Esophagus squamous epithelium (tissue), 5 donors: ENCODE data around the gene PDCD6IP. TPM values are rescaled to one million over a fixed set of nuclear protein-coding genes. Genes with fewer than 3 reads are reported as not detected.
"Not testable (repeated sequence)": the region's sequence is repeated elsewhere in the genome, so short reads cannot be mapped to it uniquely, and the experiment has no call there.

Experiments
- DNase-seq: peaks from one replicate; lab custom pipeline; 2025; lab: John Stamatoyannopoulos, UW
- H3K27ac ChIP-seq, 4 donors: fragments of 200-600 bp; sonication (generic); one replicate each; pipeline ENCODE4 v1.5.1; 2016 to 2019; ENCODE audit warnings: mild to moderate bottlenecking in 1 of 4
- H3K27me3 ChIP-seq, 4 donors: fragments of 200-600 bp; sonication (generic); 1 replicate in 3 of 4; 2 replicates in 1 of 4; pipeline versions ENCODE4 v1.5.1 to v1.6.0; 2017 to 2021; ENCODE audit warnings: antibody characterized with exemption in 1 of 4
- H3K36me3 ChIP-seq, 3 donors: fragments of 200-600 bp; sonication (generic); one replicate each; pipeline ENCODE4 v1.5.1; 2016 to 2019
- H3K4me1 ChIP-seq, 3 donors: fragments of 200-600 bp; sonication (generic); one replicate each; pipeline ENCODE4 v1.5.1; 2017 to 2019
- H3K4me3 ChIP-seq, 4 donors: fragments of 200-600 bp; sonication (generic); 1 replicate in 3 of 4; 2 replicates in 1 of 4; pipeline ENCODE4 v1.5.1; 2016 to 2019; ENCODE audit warnings: mild to moderate bottlenecking in 2 of 4, moderate library complexity in 1 of 4
- H3K9me3 ChIP-seq, 3 donors: fragments of 200-600 bp; sonication (generic); one replicate each; pipeline ENCODE4 v1.5.1; 2016 to 2019
- CTCF ChIP-seq, 6 experiments: fragments of 450-650 bp in 4 of 6; fragments of 200-600 bp in 2 of 6; sonication (generic) in 2 of 6; IDR thresholded peaks; one replicate each; pipeline ENCODE4 v1.5.1; 2016 to 2019; ENCODE audit warnings: antibody characterized with exemption in 6 of 6, mild to moderate bottlenecking in 4 of 6, moderate library complexity in 4 of 6
- POLR2A ChIP-seq, 4 donors: fragments of 450-650 bp; IDR thresholded peaks; one replicate each; pipeline ENCODE4 v1.6.1; 2017; ENCODE audit warnings: antibody characterized with exemption in 4 of 4, mild to moderate bottlenecking in 4 of 4, moderate library complexity in 3 of 4
- WGBS, 2 donors: methylation state at CpG; one replicate each; pipeline ENCODE4 v1.1.5; 2018; 5-methylcytosine and 5-hydroxymethylcytosine counted together
- intact Hi-C: fragments of 100-400 bp; cut with DNase I; formaldehyde crosslinking; loops from one replicate; pipeline ENCODE4 v1.15.0; 2022
- total RNA-seq, 4 donors: library from RNA; depleted of rRNA; stranded (reverse); fragments of >200 nt; gene quantifications; one replicate each; pipeline ENCODE4 v1.1.0, GENCODE V29; 2016
- donor health status: DM: yes; HTN: yes; CAD: no.

Gene PDCD6IP
- total RNA-seq, 4 donors from 2014 or later = 95.1 to 317 (median 189) TPM

DNA sequence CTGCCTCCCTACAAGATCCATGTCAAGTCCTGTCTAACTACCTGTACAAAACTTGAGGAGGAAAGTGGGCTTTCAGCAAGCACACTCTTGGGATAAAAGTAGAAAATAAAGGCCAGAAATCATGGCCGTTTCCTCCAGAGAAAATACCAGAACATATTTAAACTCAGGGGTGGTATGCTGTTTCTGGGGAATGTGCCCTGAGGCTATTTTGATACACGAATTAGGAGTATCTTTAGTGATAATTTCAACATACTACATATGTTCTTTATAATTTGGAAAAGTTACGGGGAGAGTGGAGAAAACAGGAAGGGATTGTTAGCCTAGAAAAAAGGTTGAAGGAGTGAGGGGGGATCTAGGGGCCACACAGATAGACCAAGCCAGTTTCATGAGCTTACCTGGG is 18.7 kb upstream of the PDCD6IP start:
- Histone ChIP-seq H3K27ac (no peak overlapping the region), H3K4me3 (no peak overlapping the region), H3K36me3 (no peaks in the 10 kb centered on the region), H3K4me1 (no peaks in the 10 kb centered on the region), H3K27me3 (no peaks in the 10 kb centered on the region), H3K9me3 (no peaks in the 10 kb centered on the region)
- intact Hi-C loops = loop anchor here (10.0 kb wide), 1 partner anchor 145 kb away; no protein-coding TSS in a partner anchor
- no peak for TF ChIP-seq CTCF (IDR thresholded peaks at IDR 0.05)
- TF ChIP-seq POLR2A (IDR thresholded peaks at IDR 0.05) = no peak
- DNase-seq = no peak
- WGBS, 2 donors = 55 to 58% methylated on average over 3 of the region's 3 CpGs

- H3K9me3 ChIP-seq, H3K27ac ChIP-seq, H3K27me3 ChIP-seq, H3K4me1 ChIP-seq, DNase-seq, H3K36me3 ChIP-seq, H3K4me3 ChIP-seq: not testable (repeated sequence)
- intact Hi-C loops = loop anchor here (10.0 kb wide), 1 partner anchor 147 kb away; no protein-coding TSS in a partner anchor
- 95% methylated on average over 5 to 6 of the region's 6 CpGs for WGBS, 2 donors
These were observed 17.0 kb upstream of the PDCD6IP start for GRCh38 chr3:33781413-33781812.

- intact Hi-C loops = loop anchor here (10.0 kb wide), 1 partner anchor 152 kb away; no protein-coding TSS in a partner anchor
- H3K4me1 ChIP-seq = peaks cover 0 to 6% (median 0%) of the 10 kb centered on the region in 3 donors
- peak overlapping the region in 2 of 4 donors; percentile 8 to 49 for H3K4me3 ChIP-seq
- no peak for DNase-seq
- H3K27me3 ChIP-seq = peaks cover 0 to 7% (median 0%) of the 10 kb centered on the region in 4 donors
- WGBS, 2 donors = 76 to 78% methylated on average over 7 of the region's 7 CpGs
- no peaks in the 10 kb centered on the region for H3K36me3 ChIP-seq
- no peaks in the 10 kb centered on the region for H3K9me3 ChIP-seq
- TF ChIP-seq POLR2A (IDR thresholded peaks at IDR 0.05) (no peak), CTCF (IDR thresholded peaks at IDR 0.05) (no peak)
- H3K27ac ChIP-seq = no peak overlapping the region
These were observed 11.7 kb upstream of the PDCD6IP start for GRCh38 chr3:33786565-33787327.

GRCh38 chr3:33787328-33788009 is 11.0 kb upstream of the PDCD6IP start:
- H3K9me3 ChIP-seq = no peaks in the 10 kb centered on the region
- no peak for TF ChIP-seq POLR2A (IDR thresholded peaks at IDR 0.05)
- peak; percentile 21 to 76 (median 68) for TF ChIP-seq CTCF (IDR thresholded peaks at IDR 0.05)
- intact Hi-C loops = loop anchor here (10.0 kb wide), 1 partner anchor 153 kb away; no protein-coding TSS in a partner anchor
- H3K27ac ChIP-seq = no peak overlapping the region
- no peaks in the 10 kb centered on the region for H3K36me3 ChIP-seq
- H3K4me3 ChIP-seq = peak overlapping the region in 2 of 4 donors; percentile 8 to 49
- H3K4me1 ChIP-seq = peaks cover 0 to 6% (median 0%) of the 10 kb centered on the region in 3 donors
- WGBS, 2 donors = 0 to 11% methylated on average over 7 to 8 of the region's 15 CpGs
- H3K27me3 ChIP-seq = peaks cover 0 to 7% (median 0%) of the 10 kb centered on the region in 4 donors
- DNase-seq = no peak

DNA sequence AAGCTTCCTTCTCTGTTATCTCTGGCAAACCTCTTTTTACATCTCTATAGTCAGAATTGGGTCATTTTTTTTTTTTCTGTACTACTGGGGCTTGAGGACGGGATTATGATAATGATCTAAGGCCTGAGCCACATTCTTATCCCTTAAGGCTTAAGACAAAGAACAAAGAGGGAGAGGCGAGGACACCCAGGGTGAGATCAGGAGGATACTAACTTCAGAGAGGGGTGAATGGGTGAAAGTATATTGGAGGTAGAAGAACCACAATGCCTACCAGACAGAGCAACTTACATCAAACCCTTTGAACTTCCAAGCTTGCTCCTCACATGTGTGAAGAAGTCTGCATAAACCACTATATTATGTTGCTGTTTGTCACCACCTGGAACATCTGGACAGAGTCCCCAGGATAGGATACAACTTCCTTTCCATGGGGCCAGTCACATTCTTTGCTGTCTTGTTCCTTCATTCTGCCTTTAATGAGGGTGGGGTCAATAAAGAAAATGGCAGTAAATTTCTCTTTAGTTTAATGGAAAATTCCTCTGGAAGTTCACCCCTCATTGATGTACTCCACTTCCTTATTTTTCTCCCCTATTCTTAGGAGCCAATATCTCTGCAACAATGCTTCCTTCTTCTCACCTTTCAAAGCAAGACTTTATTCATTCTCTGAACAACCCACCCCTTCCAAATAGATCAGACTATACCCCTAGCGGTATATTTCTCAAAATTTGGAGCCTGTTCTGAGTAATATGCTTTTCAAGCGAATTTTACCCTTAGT is 9.1 kb upstream of the PDCD6IP start:
- H3K27ac ChIP-seq = no peak overlapping the region
- H3K36me3 ChIP-seq = no peaks in the 10 kb centered on the region
- no peaks in the 10 kb centered on the region for H3K9me3 ChIP-seq
- H3K4me1 ChIP-seq = peaks cover 0 to 6% (median 0%) of the 10 kb centered on the region in 3 donors
- 58 to 60% methylated on average over 3 to 4 of the region's 4 CpGs for WGBS, 2 donors
- peaks cover 0 to 7% (median 0%) of the 10 kb centered on the region in 4 donors for H3K27me3 ChIP-seq
- intact Hi-C loops = loop anchor here (10.0 kb wide), 1 partner anchor 155 kb away; no protein-coding TSS in a partner anchor
- no peak for DNase-seq
- TF ChIP-seq POLR2A (IDR thresholded peaks at IDR 0.05) = no peak
- TF ChIP-seq CTCF (IDR thresholded peaks at IDR 0.05) = no peak
- no peak overlapping the region for H3K4me3 ChIP-seq
